ENCODE results near the gene FAM168A. TPM values are rescaled to one million over a fixed set of nuclear protein-coding genes. Genes with fewer than 3 reads are reported as not detected.

Gene FAM168A
- total and polyA plus RNA-seq, 2 donors from 2014 or later: 8.9 to 38.1 TPM

DNA sequence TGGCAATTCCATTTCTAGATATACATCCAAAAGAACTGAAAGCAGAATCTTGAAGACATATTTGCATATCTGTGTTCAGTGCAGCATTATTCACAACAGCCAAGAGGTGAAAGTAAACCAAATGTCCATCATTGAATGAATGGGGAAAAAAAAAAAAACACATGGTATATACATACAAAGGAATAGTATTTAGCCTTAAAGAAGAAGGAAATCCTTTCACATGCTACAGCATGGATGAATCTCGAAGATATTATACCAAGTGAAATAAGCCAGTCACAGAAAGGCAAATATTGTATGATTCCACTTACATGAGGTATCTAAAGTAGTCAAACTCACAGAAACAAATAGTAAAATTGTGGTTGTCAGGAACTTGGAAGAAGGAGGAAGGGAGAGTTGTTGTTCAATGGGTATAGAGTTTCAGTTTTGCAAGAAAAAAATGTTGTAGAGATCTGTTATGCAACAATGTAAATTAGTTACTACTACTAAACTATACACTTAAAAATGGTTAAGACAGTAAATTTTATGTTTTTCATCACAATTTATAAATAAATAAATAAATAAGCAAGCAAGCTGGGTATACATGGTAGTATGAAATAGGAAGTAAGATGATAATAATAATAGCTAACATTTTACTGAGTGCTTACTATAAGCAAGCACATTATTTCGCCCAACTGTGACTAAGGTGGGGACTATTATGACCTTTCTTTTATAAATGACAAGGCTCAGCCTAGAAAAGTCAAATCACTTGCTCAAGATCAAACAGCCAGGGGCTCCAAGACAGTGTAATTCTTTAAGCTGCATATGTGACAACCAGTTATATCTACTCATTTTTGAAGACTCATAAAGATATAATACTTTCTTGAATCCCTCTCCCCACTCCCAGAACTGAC is 50.0 kb downstream of the FAM168A start:
- Histone ChIP-seq H3K27me3 (ENCODE audit: control insufficient read depth, insufficient read depth, low read length) (no peaks in the 10 kb centered on the region), H3K4me1 (ENCODE audit: control insufficient read depth in 2 of 3, insufficient read depth in 2 of 3, low read depth in 1 of 3, low read length in 3 of 3) (peaks cover 0 to 5% (median 0%) of the 10 kb centered on the region in 3 donors), H3K4me3 (ENCODE audit: low read length in 3 of 3) (no peak overlapping the region), H3K36me3 (ENCODE audit: control insufficient read depth in 2 of 3, insufficient read depth in 3 of 3, low read length in 3 of 3) (no peaks in the 10 kb centered on the region), H3K27ac (ENCODE audit: low read depth in 2 of 2, low read length in 2 of 2) (no peak overlapping the region), H3K9me3 (ENCODE audit: control insufficient read depth in 2 of 3, insufficient read depth in 1 of 3, low read length in 3 of 3) (no peaks in the 10 kb centered on the region), H3K9ac (ENCODE audit: low read length in 3 of 3) (no peak overlapping the region)
- TF ChIP-seq, protein P1, sequence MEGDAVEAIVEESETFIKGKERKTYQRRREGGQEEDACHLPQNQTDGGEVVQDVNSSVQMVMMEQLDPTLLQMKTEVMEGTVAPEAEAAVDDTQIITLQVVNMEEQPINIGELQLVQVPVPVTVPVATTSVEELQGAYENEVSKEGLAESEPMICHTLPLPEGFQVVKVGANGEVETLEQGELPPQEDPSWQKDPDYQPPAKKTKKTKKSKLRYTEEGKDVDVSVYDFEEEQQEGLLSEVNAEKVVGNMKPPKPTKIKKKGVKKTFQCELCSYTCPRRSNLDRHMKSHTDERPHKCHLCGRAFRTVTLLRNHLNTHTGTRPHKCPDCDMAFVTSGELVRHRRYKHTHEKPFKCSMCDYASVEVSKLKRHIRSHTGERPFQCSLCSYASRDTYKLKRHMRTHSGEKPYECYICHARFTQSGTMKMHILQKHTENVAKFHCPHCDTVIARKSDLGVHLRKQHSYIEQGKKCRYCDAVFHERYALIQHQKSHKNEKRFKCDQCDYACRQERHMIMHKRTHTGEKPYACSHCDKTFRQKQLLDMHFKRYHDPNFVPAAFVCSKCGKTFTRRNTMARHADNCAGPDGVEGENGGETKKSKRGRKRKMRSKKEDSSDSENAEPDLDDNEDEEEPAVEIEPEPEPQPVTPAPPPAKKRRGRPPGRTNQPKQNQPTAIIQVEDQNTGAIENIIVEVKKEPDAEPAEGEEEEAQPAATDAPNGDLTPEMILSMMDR (IDR thresholded peaks at IDR 0.05; ENCODE audit: borderline replicate concordance, extremely low read depth, insufficient read depth): no peak
- intact Hi-C loops (cut with DNase I): no loop called here
- DNase-seq (no peak), FAIRE-seq (no peak)

DNA sequence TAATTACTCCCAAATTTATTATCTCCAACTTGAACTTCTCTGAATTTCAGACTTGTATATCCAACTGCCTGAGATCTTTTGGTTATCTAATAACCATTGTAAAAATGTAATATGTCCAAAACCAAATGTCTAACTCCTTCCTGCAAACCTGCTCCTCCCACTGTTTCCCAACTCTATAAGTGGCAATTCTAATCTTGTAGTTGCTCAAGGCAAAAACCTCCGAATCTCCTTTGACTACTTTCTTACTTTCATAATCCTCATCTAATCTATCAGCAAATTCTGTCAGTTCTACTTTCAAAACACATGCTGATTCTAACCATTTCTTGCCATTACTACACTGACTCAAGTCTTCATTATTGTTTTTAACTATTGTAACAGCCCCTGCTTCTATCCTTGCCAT is 55.7 kb downstream of the FAM168A start:
- no peak overlapping the region for H3K27ac ChIP-seq (ENCODE audit: low read depth in 2 of 2, low read length in 2 of 2)
- FAIRE-seq (no peak), DNase-seq (no peak)
- no peaks in the 10 kb centered on the region for H3K9me3 ChIP-seq (ENCODE audit: control insufficient read depth in 2 of 3, insufficient read depth in 1 of 3, low read length in 3 of 3)
- no peaks in the 10 kb centered on the region for H3K27me3 ChIP-seq (ENCODE audit: control insufficient read depth, insufficient read depth, low read length)
- TF ChIP-seq, protein P1 (IDR thresholded peaks at IDR 0.05; ENCODE audit: borderline replicate concordance, extremely low read depth, insufficient read depth): no peak
- H3K9ac ChIP-seq (ENCODE audit: low read length in 3 of 3): no peak overlapping the region
- H3K4me1 ChIP-seq (ENCODE audit: control insufficient read depth in 2 of 3, insufficient read depth in 2 of 3, low read depth in 1 of 3, low read length in 3 of 3): peaks cover 0 to 3% (median 0%) of the 10 kb centered on the region in 3 donors
- H3K4me3 ChIP-seq (ENCODE audit: low read length in 3 of 3): no peak overlapping the region
- no peaks in the 10 kb centered on the region for H3K36me3 ChIP-seq (ENCODE audit: control insufficient read depth in 2 of 3, insufficient read depth in 3 of 3, low read length in 3 of 3)
- intact Hi-C loops (cut with DNase I): no loop called here

DNA sequence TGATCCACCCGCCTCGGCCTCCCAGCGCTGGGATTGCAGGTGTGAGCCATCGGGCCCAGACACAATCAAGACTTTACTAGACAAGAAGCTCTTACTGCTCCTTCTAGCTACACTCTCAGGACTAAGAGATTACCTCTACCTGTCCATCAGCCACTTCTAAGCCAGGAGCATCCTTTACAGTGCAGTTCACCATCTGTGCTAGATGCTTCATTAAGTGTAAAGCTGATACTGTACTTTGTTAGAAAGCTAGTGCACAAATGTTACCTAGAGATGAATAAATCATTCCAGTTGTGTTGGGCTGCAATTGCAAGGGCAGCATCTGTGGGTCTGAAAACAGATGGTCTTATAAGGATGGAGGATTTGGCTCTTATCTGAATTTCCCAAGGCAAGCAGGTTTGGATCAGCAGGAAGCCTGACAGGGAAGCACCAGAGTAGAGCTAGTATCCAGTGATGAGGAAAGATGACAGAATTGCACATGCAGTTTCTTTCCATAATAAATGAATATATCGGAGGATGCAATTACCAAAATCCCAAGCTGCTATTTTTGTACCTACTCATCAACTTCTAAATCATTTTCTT is 58.3 kb downstream of the FAM168A start:
- no peak overlapping the region for H3K4me3 ChIP-seq (ENCODE audit: low read length in 3 of 3)
- FAIRE-seq (no peak), DNase-seq (no peak)
- H3K4me1 ChIP-seq (ENCODE audit: control insufficient read depth in 2 of 3, insufficient read depth in 2 of 3, low read depth in 1 of 3, low read length in 3 of 3): peaks cover 0 to 3% (median 0%) of the 10 kb centered on the region in 3 donors
- intact Hi-C loops (cut with DNase I): no loop called here
- TF ChIP-seq, protein P1 (IDR thresholded peaks at IDR 0.05; ENCODE audit: borderline replicate concordance, extremely low read depth, insufficient read depth): no peak
- H3K9me3 ChIP-seq (ENCODE audit: control insufficient read depth in 2 of 3, insufficient read depth in 1 of 3, low read length in 3 of 3): no peaks in the 10 kb centered on the region
- H3K9ac ChIP-seq (ENCODE audit: low read length in 3 of 3): no peak overlapping the region
- H3K27me3 ChIP-seq (ENCODE audit: control insufficient read depth, insufficient read depth, low read length): no peaks in the 10 kb centered on the region
- H3K27ac ChIP-seq (ENCODE audit: low read depth in 2 of 2, low read length in 2 of 2): no peak overlapping the region
- no peaks in the 10 kb centered on the region for H3K36me3 ChIP-seq (ENCODE audit: control insufficient read depth in 2 of 3, insufficient read depth in 3 of 3, low read length in 3 of 3)

Measured in kidney (tissue), 14 donors.